Activated T-cell treated with anti-CD3 and anti-CD28 coated beads, Interleukin-2, amount 50 U/mL, for 1 hour (primary cell): ENCODE results near the gene DND1.
"Not testable (repeated sequence)": the region's sequence is repeated elsewhere in the genome, so short reads cannot be mapped to it uniquely, and the experiment has no call there.

Source experiments
- DNase-seq: peaks from one replicate; pipeline ENCODE4 v3.0.0-alpha.2; 2020

Gene DND1

GRCh38 chr5:140628711-140629110 lies 44.7 kb downstream of the DND1 start:
- DNase-seq, result no peak

- no peak for DNase-seq
Observed at GRCh38 chr5:140627972-140628371, 45.4 kb downstream of the DND1 start.

GRCh38 chr5:140624886-140625285 lies 48.5 kb downstream of the DND1 start:
- DNase-seq, result not testable (repeated sequence)

- DNase-seq, result not testable (repeated sequence)
Observed at GRCh38 chr5:140623061-140623460, 50.3 kb downstream of the DND1 start.

- DNase-seq, result no peak
Observed at GRCh38 chr5:140622301-140622700, 51.1 kb downstream of the DND1 start.
